Measurements from ENCODE around the gene PFKFB1.

The PFKFB1 gene

GRCh38 chrX:54994099-54994498 is at the start of gene PFKFB1:
PFKFB1 (minus strand) TSS chrX:54994188; CDS start chrX:54994007, 181 bp downstream.
- DNase-seq: no peak

- DNase-seq: no peak
These were observed 47.5 kb upstream of the PFKFB1 start for GRCh38 chrX:55041514-55041913.

GRCh38 chrX:55039471-55039870 is 45.5 kb upstream of the PFKFB1 start:
- no peak for DNase-seq

- no peak for DNase-seq
These were observed 39.4 kb upstream of the PFKFB1 start for GRCh38 chrX:55033429-55033828.

- DNase-seq: no peak
These were observed 36.5 kb upstream of the PFKFB1 start, which contains the start of gene ALAS2 for GRCh38 chrX:55030271-55031205. ALAS2 (minus strand) TSS chrX:55030977; CDS start chrX:55026000, 4,977 bp downstream.

- no peak for DNase-seq
These were observed 35.3 kb upstream of the PFKFB1 start for GRCh38 chrX:55029291-55029690.

- DNase-seq: no peak
These were observed 34.6 kb upstream of the PFKFB1 start for GRCh38 chrX:55028611-55029010.

- no peak for DNase-seq
These were observed 34.1 kb upstream of the PFKFB1 start for GRCh38 chrX:55028040-55028439.

GRCh38 chrX:55026840-55027239 is 32.9 kb upstream of the PFKFB1 start:
- no peak for DNase-seq

- DNase-seq: no peak
These were observed 32.2 kb upstream of the PFKFB1 start for GRCh38 chrX:55026143-55026542.

- DNase-seq: no peak
These were observed 20.9 kb upstream of the PFKFB1 start for GRCh38 chrX:55014897-55015299.

- DNase-seq: no peak
These were observed 17.3 kb upstream of the PFKFB1 start for GRCh38 chrX:55011294-55011693.

- DNase-seq: no peak
These were observed 14.8 kb upstream of the PFKFB1 start for GRCh38 chrX:55008571-55009358.

GRCh38 chrX:55007656-55008055 is 13.7 kb upstream of the PFKFB1 start:
- DNase-seq: no peak

GRCh38 chrX:55006827-55007621 is 13.0 kb upstream of the PFKFB1 start:
- DNase-seq: no peak

GRCh38 chrX:55005256-55005655 is 11.3 kb upstream of the PFKFB1 start:
- DNase-seq: no peak

GRCh38 chrX:55004231-55004630 is 10.2 kb upstream of the PFKFB1 start:
- DNase-seq: no peak

- DNase-seq: peak; percentile 79
These were observed 6.0 kb upstream of the PFKFB1 start, which contains the start of gene APEX2 for GRCh38 chrX:54999717-55000598. APEX2 (plus strand) TSS chrX:55000363; CDS start chrX:55000423, 60 bp downstream.

GRCh38 chrX:54995621-54996020 is 1.6 kb upstream of the PFKFB1 start:
- no peak for DNase-seq

GRCh38 chrX:54994668-54995351 is 822 bp upstream of the PFKFB1 start:
- no peak for DNase-seq

Measured in NCI-H2171 (cell line).